NCI-H128 (cell line): ENCODE measurements around the gene BCL2A1.
"Not testable (repeated sequence)": the region's sequence is repeated elsewhere in the genome, so short reads cannot be mapped to it uniquely, and the experiment has no call there.

Experiments
- DNase-seq: peaks from one replicate; lab custom pipeline; 2025; ENCODE audit not compliant: unreplicated experiment; lab: John Stamatoyannopoulos, UW

BCL2A1 gene

DNA sequence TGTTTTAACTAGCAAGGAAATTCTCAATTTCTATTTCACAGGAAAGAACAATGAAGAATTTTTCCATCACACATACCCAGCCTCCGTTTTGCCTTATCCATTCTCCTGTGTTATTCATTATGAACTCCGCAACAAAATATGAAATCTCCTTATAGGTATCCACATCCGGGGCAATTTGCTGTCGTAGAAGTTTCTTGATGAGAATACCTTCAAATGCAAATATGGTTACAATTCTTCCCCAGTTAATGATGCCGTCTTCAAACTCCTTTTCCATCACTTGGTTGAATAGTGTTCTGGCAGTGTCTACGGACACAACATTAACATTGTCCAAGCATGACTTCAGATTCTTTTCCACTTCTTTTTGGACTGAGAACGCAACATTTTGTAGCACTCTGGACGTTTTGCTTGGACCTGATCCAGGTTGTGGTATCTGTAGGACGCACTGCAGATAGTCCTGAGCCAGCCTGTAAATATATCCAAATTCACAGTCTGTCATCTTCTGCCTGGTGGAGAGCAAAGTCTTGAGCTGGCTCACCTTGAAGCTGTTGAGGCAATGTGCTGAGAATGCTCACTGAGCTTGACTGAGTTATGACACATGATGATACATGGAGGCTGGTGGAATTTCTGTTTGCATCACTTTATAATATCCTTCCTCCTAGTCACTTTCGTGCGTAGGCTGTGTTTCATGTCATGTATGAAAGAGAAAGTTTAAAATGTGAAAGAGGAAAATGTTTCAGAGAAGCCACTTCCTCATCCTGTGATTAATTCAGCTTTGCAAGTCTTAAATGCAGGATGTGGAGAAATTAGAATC lies at the start of gene BCL2A1:
Gene BCL2A1, minus strand, starts transcription at position 573 of the 811 bp plus-strand sequence. Its CDS starts 77 bp downstream, at position 496.
- DNase-seq: no peak

DNA sequence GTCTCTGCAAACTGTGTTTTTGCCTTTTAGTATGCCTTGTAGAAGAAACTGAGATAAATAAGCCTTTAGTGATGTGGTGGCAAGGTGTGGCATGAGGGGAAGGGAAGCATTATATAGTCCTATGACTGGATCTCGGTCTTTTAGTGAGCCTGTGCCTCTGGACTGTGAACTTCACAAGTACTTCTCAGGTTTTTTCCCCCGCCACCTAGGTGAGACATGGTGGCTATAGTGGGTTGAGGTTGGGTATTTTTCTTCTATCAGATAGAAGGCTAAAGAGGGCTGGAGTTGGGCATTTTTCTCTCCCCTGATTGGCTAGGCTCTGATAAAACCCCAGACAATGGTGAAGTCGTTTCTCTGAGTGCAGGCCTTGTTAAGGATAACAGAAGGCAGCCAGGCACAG lies 49.7 kb upstream of the BCL2A1 start:
- no peak for DNase-seq

DNA sequence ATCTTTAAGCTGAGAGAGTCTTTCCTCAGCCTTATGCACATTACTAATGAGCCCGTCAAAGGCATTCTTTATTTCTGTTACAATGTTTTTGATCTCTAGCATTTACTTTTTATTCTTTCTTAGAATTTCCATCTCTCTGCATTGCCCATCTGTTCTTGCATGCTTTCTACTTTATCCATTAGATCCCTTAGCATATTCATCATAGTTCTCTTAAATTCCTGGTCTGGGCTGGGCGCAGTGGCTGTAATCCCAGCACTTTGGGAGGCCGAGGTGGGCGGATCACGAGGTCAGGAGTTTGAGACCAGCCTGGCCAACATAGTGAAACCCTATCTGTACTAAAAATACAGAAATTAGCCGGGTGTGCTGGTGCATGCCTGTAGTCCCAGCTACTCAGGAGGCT lies 49.2 kb upstream of the BCL2A1 start:
- DNase-seq: not testable (repeated sequence)

DNA sequence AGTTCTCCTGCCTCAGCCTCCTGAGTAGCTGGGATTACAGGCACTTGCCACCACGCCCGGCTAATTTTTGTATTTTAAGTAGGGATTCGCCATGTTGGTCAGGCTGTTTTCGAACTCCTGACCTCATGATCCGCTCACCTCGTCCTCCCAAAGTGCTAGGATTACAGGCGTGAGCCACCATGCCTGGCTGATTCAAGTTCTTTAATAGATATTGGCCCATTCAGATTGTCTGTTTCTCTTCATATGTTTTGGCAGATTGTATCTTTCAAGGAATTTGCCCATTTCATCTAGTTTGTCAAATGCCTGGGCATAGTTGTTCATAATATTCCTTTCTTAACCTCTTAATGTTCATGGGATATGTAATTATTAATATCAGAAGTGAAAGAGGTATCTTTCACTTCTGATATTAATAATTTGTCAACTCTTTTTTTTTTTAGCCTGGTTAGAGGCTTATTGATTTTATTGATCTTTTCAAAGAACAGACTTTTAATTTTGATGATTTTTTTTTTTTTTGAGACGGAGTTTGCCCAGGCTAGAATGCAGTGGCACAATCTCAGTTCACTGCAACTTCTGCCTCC lies 48.3 kb upstream of the BCL2A1 start:
- no peak for DNase-seq

DNA sequence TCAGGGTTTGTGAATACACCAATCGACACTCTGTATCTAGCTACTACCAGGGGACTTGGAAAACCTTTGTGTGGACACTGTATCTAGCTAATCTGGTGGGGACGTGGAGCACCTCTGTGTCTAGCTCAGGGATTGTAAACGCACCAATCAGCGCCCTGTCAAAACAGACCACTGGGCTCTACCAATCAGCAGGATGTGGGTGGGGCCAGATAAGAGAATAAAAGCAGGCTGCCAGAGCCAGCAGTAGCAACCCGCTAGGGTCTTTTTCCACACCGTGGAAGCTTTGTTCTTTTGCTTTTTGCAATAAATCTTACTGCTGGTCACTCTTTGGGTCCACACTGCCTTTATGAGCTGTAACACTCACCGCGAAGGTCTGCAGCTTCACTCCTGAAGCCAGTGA lies 46.1 kb upstream of the BCL2A1 start:
- DNase-seq: not testable (repeated sequence)

DNA sequence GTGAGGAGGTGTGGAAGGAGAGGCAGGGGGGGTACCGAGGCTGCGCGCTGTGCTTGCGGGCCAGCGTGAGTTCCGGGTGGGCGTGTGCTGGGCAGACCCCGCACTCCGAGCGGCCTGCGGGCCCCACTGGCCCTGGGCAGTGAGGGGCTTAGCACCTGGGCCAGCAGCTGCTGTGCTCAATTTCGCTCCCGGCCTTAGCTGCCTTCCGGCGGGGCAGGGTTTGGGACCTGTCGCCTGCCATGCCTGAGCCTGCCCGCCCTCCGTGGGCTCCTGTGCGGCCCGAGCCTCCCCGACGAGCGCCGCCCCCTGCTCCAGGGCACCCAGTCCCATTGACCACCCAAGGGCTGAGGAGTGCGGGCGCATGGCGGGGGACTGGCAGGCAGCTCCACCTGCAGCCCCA lies 45.5 kb upstream of the BCL2A1 start:
- not testable (repeated sequence) for DNase-seq

DNA sequence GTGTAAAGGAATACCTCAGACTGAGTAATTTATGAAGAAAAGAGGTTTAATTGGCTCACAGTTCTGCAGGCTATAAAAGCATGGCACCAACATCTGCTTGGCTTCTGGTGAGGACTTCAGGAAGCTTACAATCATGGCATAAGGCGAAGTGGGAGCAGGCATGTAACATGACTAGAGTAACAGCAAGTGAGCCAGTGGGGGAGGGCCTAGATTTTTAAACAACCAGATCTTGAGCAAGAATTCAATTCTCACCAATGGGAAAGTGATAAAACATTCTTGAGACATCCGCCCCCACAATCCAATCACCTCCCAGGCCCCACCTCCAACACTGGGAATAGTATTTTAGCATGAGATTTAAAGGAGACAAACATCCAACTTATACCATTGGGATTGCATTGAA lies 44.2 kb upstream of the BCL2A1 start:
- no peak for DNase-seq

DNA sequence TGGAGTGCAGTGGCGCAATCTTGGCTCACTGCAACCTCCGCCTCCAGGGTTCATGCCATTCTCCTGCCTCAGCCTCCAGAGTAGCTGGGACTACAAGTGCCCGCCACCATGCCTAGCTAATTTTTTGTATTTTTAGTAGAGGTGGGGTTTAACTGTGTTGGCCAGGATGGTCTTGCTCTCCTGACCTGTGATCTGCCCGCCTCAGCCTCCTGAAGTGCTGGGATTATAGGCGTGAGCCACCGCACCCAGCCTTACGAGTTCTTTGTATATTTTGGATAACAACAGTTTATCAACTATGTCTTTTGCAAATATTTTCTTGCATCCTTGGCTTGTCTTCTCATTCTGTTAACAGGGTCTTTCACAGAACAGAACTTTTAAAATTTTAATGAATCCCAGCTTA lies 43.2 kb upstream of the BCL2A1 start:
- DNase-seq: not testable (repeated sequence)

DNA sequence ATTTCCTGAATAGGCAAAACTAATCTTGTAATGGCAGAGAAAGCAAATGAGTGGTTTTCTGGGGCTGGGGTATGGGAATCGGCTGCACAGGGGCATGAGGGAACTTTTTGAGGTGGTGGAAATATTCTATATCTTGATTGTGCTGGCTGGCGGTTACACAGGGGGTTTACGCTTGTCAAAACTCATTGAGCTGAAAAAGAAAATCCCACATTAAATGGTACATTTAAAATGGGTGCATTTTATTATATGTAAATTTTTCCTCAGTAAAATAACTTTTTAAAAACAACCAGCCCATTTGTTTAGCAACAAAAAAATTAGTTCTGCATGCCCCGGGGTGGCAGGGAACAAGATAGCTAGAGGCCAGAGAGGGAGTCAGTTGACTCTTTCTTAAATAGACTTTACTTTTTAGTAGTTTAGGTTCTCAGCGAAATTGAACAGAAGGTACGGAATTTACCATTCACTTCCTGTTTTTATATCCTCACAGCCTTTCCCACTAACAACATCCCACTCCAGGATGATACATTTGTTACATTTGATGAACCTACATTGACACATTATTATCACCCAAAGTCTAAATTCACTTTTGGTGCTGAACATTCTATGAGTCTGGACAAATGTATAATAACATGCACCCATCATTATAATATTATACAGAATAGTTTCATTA lies 41.2 kb upstream of the BCL2A1 start:
- DNase-seq: no peak

DNA sequence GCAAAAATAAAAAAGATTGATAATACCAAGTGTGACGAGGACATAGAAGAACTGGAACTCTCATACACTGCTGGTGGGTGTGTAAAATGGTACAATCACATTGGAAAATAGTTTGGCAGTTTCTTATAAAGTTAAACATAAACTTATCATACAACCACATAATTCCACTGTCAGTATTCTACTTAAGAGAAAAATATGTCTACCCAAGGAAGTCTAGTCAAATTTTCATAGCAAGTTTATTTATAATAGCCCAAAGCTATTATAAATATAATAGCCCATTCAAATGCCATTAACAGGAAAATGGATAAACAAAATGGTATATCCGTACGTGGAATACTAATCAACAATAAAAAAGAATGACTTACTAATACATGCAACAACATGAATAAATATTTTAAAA lies 40.6 kb upstream of the BCL2A1 start:
- DNase-seq: no peak

DNA sequence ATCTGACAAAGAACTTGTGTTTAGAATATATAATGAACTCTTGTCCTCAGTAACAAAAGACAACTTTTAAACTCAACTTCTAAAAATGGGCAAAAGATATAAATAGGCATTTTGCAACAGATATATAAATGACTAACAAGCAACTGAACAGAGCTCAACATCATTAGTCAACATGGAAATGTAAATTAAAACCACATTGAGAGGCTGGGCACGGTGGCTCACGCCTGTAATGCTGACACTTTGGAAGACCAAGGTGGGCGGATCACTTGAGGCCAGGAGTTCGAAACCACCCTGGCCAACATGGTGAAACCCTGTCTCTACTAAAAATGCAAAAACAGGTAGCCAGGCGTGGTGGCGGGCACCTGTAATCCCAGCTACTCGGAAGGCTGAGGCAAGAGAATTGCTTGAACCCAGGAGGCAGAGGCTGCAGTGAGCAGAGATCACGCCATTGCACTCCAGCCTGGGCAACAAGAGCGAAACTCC lies 40.1 kb upstream of the BCL2A1 start:
- DNase-seq: not testable (repeated sequence)

DNA sequence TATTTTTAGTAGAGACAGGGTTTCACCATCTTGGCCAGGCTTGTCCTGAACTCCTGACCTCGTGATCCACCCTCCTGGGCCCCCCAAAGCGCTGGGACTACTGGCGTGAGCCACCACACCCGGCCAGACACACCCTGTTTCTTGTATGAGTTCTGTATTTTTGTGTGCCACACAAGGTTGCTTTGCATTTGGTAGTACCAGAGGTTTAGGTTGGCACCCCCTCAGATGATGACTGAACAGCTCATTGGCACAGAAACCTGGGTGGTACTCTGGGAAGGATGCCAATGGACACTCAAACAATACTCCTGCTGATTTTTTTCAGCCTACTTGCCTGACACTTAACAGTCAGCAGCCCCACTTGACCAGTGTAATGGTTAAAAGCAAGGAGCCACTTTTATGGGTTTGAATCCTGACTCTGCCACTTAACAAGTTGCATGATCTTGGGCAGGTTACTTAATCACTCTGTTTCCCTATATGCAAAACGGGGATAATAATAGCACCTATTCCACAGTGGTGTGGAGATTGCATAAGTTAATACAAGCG lies 39.2 kb upstream of the BCL2A1 start:
- DNase-seq: no peak

DNA sequence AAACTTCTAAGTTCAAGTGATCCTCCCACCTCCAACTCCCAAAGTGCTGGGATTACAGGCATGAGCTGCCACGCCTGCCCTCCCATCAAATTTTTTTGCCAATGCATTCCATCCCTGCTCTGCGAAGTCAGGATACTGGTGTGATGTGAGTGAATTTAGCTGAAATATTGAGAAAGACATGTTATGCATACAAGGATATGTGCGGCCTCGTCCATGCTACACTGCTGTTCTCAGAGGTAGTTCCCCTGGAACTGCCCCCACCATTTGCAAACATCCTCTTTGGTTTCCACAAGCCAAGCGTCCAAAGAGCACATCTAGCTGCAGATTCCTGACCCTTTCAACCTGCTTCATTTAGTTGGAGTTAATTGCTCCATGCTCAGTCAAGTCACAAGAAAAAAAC lies 36.5 kb upstream of the BCL2A1 start:
- DNase-seq: no peak

DNA sequence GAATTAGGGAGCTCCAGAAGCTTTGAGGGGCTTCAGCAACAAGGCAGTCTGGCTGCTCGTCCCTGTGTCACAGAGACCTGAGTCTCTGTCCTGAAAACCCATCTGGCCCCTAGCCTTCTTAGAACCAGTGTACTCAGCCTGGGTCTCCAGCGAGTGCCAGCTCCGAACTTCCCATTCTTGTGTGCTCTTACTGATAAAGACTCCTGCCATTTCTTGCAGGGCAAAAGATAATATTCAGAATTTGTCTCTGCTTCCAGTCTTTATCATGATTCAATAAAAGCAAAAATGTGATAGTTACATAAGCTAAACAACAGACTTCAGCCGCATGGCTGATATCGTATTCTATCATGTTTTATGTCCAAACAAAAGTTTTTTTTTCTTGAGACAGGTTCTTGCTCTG lies 36.0 kb upstream of the BCL2A1 start:
- no peak for DNase-seq

DNA sequence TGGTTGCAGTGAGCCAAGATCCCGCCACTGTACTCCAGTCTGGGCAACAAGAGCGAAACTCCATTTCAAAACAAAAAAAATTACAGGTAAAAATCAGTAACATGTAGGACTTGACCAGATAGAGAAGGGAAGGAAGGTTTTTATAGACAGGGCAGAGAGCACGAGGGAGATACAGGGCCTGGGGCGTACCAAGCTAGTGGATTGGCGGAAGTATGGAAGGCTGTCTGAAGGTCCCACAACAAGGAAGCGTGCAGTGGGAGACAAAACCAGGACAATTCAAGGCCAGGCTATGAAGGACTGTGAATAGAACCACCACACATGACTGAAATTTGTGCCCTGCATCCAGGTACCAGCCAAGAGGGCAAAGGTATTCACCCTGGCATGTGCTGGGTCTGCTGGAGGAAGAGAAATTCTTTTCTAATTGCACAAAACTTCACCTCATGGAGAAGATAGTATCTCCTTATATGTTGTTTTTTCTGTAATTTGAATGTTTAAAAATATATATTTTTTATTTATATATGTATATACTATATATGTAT lies 33.0 kb upstream of the BCL2A1 start:
- DNase-seq: no peak

DNA sequence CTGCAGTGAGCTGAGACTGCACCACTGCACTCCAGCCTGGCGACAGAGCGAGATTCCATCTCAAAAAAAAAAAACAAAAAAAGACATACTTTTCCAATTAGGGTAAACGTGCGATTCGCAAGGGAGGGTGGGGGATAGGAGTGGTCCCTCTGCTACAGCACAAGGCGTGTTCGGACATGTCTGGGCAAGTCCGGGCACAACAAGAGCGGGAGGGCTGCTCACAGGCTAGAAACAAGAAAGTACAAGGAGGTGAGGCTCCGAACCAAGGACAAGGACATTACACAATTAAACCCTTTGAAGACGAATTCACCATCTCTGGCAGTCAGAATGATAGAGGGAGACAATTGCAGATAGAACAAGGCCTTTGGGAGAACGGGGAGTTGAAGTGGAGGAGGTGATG lies 32.2 kb upstream of the BCL2A1 start:
- no peak for DNase-seq

DNA sequence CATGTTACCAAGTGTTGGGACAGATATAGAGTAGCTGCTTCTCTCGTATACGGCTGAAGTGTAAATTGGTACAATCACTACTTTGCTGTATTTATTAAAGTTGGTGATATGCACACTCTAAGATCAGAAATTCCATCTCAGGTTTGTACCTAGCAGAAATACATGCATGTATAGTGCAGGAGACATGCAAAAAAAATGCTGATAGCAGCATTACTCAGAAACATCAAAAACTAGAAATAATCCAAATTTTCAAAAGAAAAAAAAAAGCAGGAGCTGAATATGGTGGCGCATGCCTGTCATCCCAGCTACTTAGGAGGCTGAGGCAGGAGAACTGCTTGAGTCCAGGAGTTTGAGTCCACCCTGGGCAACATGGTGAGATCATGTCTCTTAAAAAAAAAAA lies 31.3 kb upstream of the BCL2A1 start:
- DNase-seq: no peak

DNA sequence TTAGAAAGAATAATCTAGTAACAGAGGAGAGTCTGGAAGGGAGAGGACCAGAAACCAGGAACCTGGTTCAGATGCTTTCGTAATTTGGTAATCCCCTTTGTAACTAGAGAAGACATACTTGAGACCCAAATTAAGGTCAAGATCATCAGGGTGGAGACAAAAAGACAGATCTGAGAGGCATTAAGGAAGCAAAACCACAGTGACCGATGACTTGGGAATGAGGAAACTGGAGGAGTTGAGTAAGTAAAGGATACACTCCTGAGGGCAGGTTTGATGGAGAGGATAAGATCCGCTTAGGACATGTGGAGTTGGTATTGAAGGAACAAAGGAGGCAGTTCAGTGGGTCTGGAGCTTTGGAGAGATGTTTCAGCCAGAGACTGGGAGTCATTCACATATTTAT lies 23.6 kb upstream of the BCL2A1 start:
- DNase-seq: no peak

DNA sequence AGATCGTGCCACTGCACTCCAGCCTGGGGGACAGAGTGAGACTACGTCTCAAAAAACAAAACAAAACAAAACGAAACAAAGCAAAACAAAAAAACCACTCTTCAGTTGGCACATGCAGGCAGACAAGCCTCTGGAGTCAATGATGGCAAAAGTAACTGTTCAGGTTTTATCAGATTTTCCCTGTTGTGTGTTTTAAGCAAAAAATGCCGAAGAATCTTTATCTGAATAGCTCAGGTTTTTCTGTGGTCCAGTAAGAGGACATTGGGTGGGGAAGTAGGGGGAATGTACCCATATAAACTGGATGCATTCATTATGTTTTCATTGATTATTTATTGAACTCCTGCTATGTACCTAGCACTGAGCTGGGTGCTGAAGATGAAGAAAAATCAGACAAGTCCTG lies 20.8 kb upstream of the BCL2A1 start:
- DNase-seq: no peak

DNA sequence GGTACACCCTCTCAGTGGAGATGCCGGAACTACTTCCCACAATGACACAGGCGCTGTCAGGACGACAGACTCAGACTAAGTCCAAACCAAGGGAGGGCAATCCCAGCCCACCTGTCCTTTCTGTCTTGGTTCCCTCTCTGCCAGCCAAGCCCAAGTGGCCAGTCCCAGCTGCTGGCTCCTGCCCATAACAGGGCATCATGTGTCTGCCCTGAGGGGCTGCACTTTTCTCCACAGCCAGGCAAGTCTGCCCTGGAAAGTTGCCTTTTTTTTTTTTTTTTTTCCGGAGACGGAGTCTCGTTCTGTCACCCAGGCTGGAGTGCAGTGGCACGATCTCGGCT lies 20.0 kb upstream of the BCL2A1 start:
- no peak for DNase-seq

DNA sequence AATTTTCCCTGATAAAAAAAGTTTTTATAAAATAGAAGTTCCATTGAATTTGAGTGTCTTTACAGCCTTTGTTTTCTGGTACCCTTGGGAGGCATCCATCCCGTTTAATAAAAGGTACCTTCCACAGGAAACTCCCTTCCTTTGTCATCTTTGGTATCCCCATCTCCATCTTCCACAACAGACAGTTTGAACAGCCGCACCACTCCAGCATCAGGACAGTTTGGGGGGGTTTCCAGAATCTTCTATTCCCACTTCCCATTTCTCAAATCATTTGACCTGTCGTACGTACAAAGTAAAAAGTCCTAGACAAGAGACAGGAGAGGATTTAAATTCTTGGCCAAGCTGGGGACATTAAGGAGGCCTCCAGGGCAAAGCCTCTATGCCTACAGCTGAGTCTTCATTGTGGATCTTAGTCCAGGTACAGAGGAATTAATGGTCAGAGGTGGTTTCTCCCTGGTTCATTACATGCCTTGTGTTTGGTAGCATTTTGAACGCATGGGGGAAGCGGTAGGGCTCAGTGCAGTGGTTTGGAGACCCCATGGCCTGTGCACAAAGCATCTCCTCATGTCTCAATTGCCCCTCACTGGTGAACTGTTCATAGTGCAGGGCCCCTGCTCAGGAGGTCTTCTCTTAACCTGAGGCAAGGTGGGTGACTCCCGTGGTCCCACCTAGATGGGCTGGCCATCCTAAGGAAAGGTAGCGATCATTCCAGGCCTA lies 19.4 kb upstream of the BCL2A1 start:
- DNase-seq: no peak
